B cell (primary cell): ENCODE data around the gene NAV2. TPM values are rescaled to one million over a fixed set of nuclear protein-coding genes. Genes with fewer than 3 reads are reported as not detected.

Experiments
- ATAC-seq: fragments of 200-7000 bp; cut with Tn5 transposase; one replicate; pipeline ENCODE4 v1.10.0; 2021; ENCODE audit warnings: low read depth, mild to moderate bottlenecking, moderate number of reproducible peaks, moderate library complexity
- CTCF ChIA-PET: fragments of 350-600 bp; sonication (Branson Sonifier 250); formaldehyde crosslinking; loops from one replicate; lab custom pipeline; 2021; ENCODE audit warnings: antibody characterized with exemption, inconsistent platforms; lab: Charles Lee
- POLR2A ChIA-PET: fragments of 350-600 bp; sonication (Branson Sonifier 250); formaldehyde crosslinking; loops from one replicate; lab custom pipeline; 2021; ENCODE audit warnings: antibody characterized with exemption; lab: Charles Lee
- DNase-seq: peaks from one replicate; pipeline ENCODE4 v3.0.0; 2013
- H2AFZ ChIP-seq: 2 replicates; pipeline ENCODE4 v1.6.1; 2012; ENCODE audit warnings: mild to moderate bottlenecking, low read depth, low read length; ENCODE audit not compliant: insufficient read depth, poor library complexity, severe bottlenecking
- H3K27ac ChIP-seq, 2 donors: 1 replicate in 1 of 2; 2 replicates in 1 of 2; pipeline ENCODE4 v1.5.1; 2012 to 2013; ENCODE audit warnings: low read length in 2 of 2, mild to moderate bottlenecking in 2 of 2, moderate library complexity in 1 of 2
- H3K27me3 ChIP-seq, 4 experiments: fragments of 200-600 bp in 1 of 4; sonication (generic) in 1 of 4; replicated peaks in 1 of 4; 1 replicate in 2 of 4; 2 replicates in 2 of 4; pipeline versions ENCODE4 v1.6.1 to v1.7.0; 2013 to 2016; ENCODE audit warnings: low read length in 3 of 4, mild to moderate bottlenecking in 2 of 4, mixed read lengths in 1 of 4, moderate library complexity in 1 of 4; ENCODE audit not compliant: insufficient read depth in 4 of 4, control insufficient read depth in 3 of 4; ENCODE audit errors: control extremely low read depth in 1 of 4
- H3K36me3 ChIP-seq, 2 experiments: replicated peaks in 1 of 2; 1 replicate in 1 of 2; 2 replicates in 1 of 2; pipeline versions ENCODE4 v1.6.1 to v1.7.1; 2013; ENCODE audit warnings: low read length in 1 of 2; ENCODE audit not compliant: insufficient read depth in 2 of 2, control insufficient read depth in 1 of 2; ENCODE audit errors: control extremely low read depth in 1 of 2, extremely low read depth in 1 of 2
- H3K4me1 ChIP-seq, 2 donors: fragments of 200-600 bp in 1 of 2; sonication (generic) in 1 of 2; 1 replicate in 1 of 2; 2 replicates in 1 of 2; pipeline versions ENCODE4 v1.5.1 to v1.6.1; 2013 to 2017; ENCODE audit warnings: low read length in 2 of 2; ENCODE audit not compliant: control insufficient read depth in 2 of 2, insufficient read depth in 2 of 2
- H3K4me2 ChIP-seq: replicated peaks from 2 replicates; pipeline ENCODE3; 2012; ENCODE audit warnings: mild to moderate bottlenecking, low read depth, low read length; ENCODE audit not compliant: poor library complexity, severe bottlenecking
- H3K4me3 ChIP-seq, 5 experiments: fragments of 200-600 bp in 1 of 5; sonication (generic) in 1 of 5; 1 replicate in 3 of 5; 2 replicates in 2 of 5; pipeline versions ENCODE4 v1.5.1 to v1.7.0; 2011 to 2016; ENCODE audit warnings: low read length in 4 of 5, mild to moderate bottlenecking in 4 of 5, low read depth in 2 of 5, control low read depth in 1 of 5, moderate library complexity in 1 of 5; ENCODE audit not compliant: insufficient read depth in 1 of 5; ENCODE audit errors: control extremely low read depth in 1 of 5, extremely low read depth in 1 of 5
- H3K79me2 ChIP-seq: fragments of 200-600 bp; sonication (generic); one replicate; pipeline ENCODE4 v1.6.0; 2016; ENCODE audit warnings: low read length; ENCODE audit not compliant: control insufficient read depth, insufficient read depth
- H3K9ac ChIP-seq: fragments of 200-600 bp; sonication (generic); 2 replicates; pipeline ENCODE4 v1.6.1; 2017; ENCODE audit warnings: mild to moderate bottlenecking, low read length, moderate library complexity
- H3K9me3 ChIP-seq, 3 donors: one replicate each; pipeline versions ENCODE4 v1.6.1 to v1.7.1; 2013; ENCODE audit warnings: low read length in 2 of 3; ENCODE audit not compliant: control insufficient read depth in 2 of 3, insufficient read depth in 1 of 3; ENCODE audit errors: control extremely low read depth in 1 of 3
- H4K20me1 ChIP-seq: 2 replicates; pipeline ENCODE4 v1.6.0; 2012; ENCODE audit warnings: mild to moderate bottlenecking, low read length; ENCODE audit not compliant: insufficient read depth, control insufficient read depth, poor library complexity, severe bottlenecking
- H3K27ac Mint-ChIP-seq: one replicate; pipeline ENCODE4 v1.8.0; 2021; ENCODE audit warnings: mixed read lengths
- H3K27me3 Mint-ChIP-seq: one replicate; pipeline ENCODE4 v1.8.0; 2021; ENCODE audit warnings: mixed read lengths
- H3K4me1 Mint-ChIP-seq: one replicate; pipeline ENCODE4 v1.8.0; 2021; ENCODE audit warnings: mixed read lengths
- H3K4me3 Mint-ChIP-seq: one replicate; pipeline ENCODE4 v1.8.0; 2021; ENCODE audit warnings: mixed read lengths
- H3K9me3 Mint-ChIP-seq: one replicate; pipeline ENCODE4 v1.8.0; 2022; ENCODE audit warnings: mixed read lengths; ENCODE audit not compliant: insufficient read depth
- CTCF ChIP-seq: fragments of 200-600 bp; IDR thresholded peaks from one replicate; pipeline ENCODE4 v1.8.0; 2022; ENCODE audit warnings: antibody characterized with exemption, mild to moderate bottlenecking
- EZH2 ChIP-seq: IDR thresholded peaks from 2 replicates; pipeline ENCODE4 v1.6.1; 2012; ENCODE audit warnings: borderline replicate concordance, low read depth, mild to moderate bottlenecking, moderate library complexity, low read length; ENCODE audit not compliant: insufficient read depth, poor library complexity, severe bottlenecking
- WGBS: methylation state at CpG from one replicate; pipeline ENCODE4 v1.1.5; 2013; ENCODE audit warnings: missing lambda C conversion rate; ENCODE audit not compliant: insufficient coverage; 5-methylcytosine and 5-hydroxymethylcytosine counted together
- intact Hi-C: fragments of 100-400 bp; cut with micrococcal nuclease; formaldehyde crosslinking; loops from one replicate; pipeline ENCODE4 v1.10.0; 2022
- polyA plus RNA-seq: library from polyadenylated mRNA; depleted of rRNA; stranded (reverse); fragments of >200 nt; gene quantifications from 2 replicates; pipeline ENCODE4 v1.2.3, GENCODE V29; 2012
- total RNA-seq, 2 donors: library from RNA; stranded (reverse); fragments of 120-200 nt in 1 of 2; gene quantifications; 1 replicate in 1 of 2; 2 replicates in 1 of 2; pipeline versions ENCODE4 v1.2.3 to v1.2.4, GENCODE V29; 2013 to 2022

Gene NAV2
- total and polyA plus RNA-seq, 2 donors (not counting 1 experiment from before 2014, with no cell fraction given) = 0.82 to 22.2 TPM

GRCh38 chr11:20026629-20027555 lies 314.3 kb downstream of the NAV2 start:
- intact Hi-C loops = no loop called here

More at GRCh38 chr11:20026629-20027555, 314.3 kb downstream of the NAV2 start:
- Histone ChIP-seq H4K20me1 (no peaks in the 10 kb centered on the region), H3K79me2 (no peaks in the 10 kb centered on the region), H3K9me3 (no peaks in the 10 kb centered on the region), H3K36me3 (no peaks in the 10 kb centered on the region), H3K4me3 (no peak overlapping the region), H3K4me2 (no peak overlapping the region), H3K4me1 (no peaks in the 10 kb centered on the region), H2AFZ (no peak overlapping the region), H3K27ac (no peak overlapping the region), H3K27me3 (no peaks in the 10 kb centered on the region), H3K9ac (no peak overlapping the region)
- Mint-ChIP-seq H3K4me1 (no peaks in the 10 kb centered on the region), H3K27me3 (peaks cover 9% of the 10 kb centered on the region), H3K4me3 (no peak overlapping the region), H3K9me3 (no peaks in the 10 kb centered on the region), H3K27ac (no peak overlapping the region)
- WGBS = 89% methylated on average over 9 of the region's 15 CpGs
- ChIA-PET CTCF (no interaction called here), POLR2A (no interaction called here)
- DNase-seq (no peak), ATAC-seq (no peak)
- TF ChIP-seq CTCF (no peak), EZH2 (no peak)
